HG02943 (cell line): ENCODE results near the gene KRTAP29-1.
A peak's percentile ranks its signal among the peaks of the same experiment; 100 is the strongest.

Experiments
- ATAC-seq: cut with Tn5 transposase; IDR thresholded peaks from one replicate; pipeline ENCODE4 v1.9.1; 2021; ENCODE audit warnings: mild to moderate bottlenecking, low read depth, moderate library complexity; ENCODE audit not compliant: unreplicated experiment

Gene KRTAP29-1

GRCh38 chr17:41329279-41329948 lies 26.8 kb upstream of the KRTAP29-1 start:
- ATAC-seq = no peak

- ATAC-seq = no peak
Observed at GRCh38 chr17:41328207-41328606, 25.6 kb upstream of the KRTAP29-1 start.

GRCh38 chr17:41327411-41328120 lies 24.9 kb upstream of the KRTAP29-1 start:
- ATAC-seq = no peak

GRCh38 chr17:41326173-41327145 lies 23.8 kb upstream of the KRTAP29-1 start:
- no peak for ATAC-seq

- ATAC-seq = no peak
Observed at GRCh38 chr17:41325611-41326010, 23.0 kb upstream of the KRTAP29-1 start.

- no peak for ATAC-seq
Observed at GRCh38 chr17:41325126-41325525, 22.5 kb upstream of the KRTAP29-1 start.

- no peak for ATAC-seq
Observed at GRCh38 chr17:41324180-41325075, 21.8 kb upstream of the KRTAP29-1 start.

GRCh38 chr17:41322903-41323895 lies 20.5 kb upstream of the KRTAP29-1 start:
- ATAC-seq = no peak

- ATAC-seq = no peak
Observed at GRCh38 chr17:41322094-41322902, 19.6 kb upstream of the KRTAP29-1 start.

- no peak for ATAC-seq
Observed at GRCh38 chr17:41318231-41318630, 15.6 kb upstream of the KRTAP29-1 start.

GRCh38 chr17:41315814-41316445 lies 13.3 kb upstream of the KRTAP29-1 start:
- ATAC-seq = no peak

GRCh38 chr17:41315204-41315794 lies 12.6 kb upstream of the KRTAP29-1 start, which contains the start of gene KRTAP17-1:
Gene KRTAP17-1 (minus strand): TSS chr17:41315710. CDS start chr17:41315650, 60 bp downstream.
- ATAC-seq = no peak

- ATAC-seq = no peak
Observed at GRCh38 chr17:41311111-41311510, 8.5 kb upstream of the KRTAP29-1 start.

GRCh38 chr17:41308918-41309359 lies 6.3 kb upstream of the KRTAP29-1 start, which contains the start of gene KRTAP16-1:
Gene KRTAP16-1 (minus strand): TSS chr17:41309309. CDS start chr17:41309253, 56 bp downstream.
- ATAC-seq = peak; percentile 31

GRCh38 chr17:41308251-41308917 lies 5.7 kb upstream of the KRTAP29-1 start:
- ATAC-seq = peak; percentile 64

GRCh38 chr17:41307647-41308046 lies 5.0 kb upstream of the KRTAP29-1 start:
- no peak for ATAC-seq
